Measurements from ENCODE around the gene INSIG1.

Gene INSIG1

GRCh38 chr7:155309021-155309338 lies 11.3 kb downstream of the INSIG1 start:
- Histone ChIP-seq H3K4ac (ENCODE audit: low read depth, low read length) (no peak overlapping the region), H4K5ac (ENCODE audit: low read length) (no peak overlapping the region), H4K8ac (ENCODE audit: low read depth, low read length) (no peak overlapping the region), H2BK15ac (replicated peaks; ENCODE audit: low read depth) (no peak overlapping the region), H3K79me2 (ENCODE audit: control insufficient read depth, insufficient read depth, low read length) (peaks cover 3% of the 10 kb centered on the region), H3K4me1 (ENCODE audit: control insufficient read depth, low read depth, low read length) (no peaks in the 10 kb centered on the region), H2BK5ac (ENCODE audit: low read length) (no peak overlapping the region), H3K27ac (ENCODE audit: low read depth, low read length) (no peak overlapping the region), H3K4me3 (ENCODE audit: low read length) (no peak overlapping the region), H3K36me3 (ENCODE audit: control insufficient read depth, insufficient read depth, low read length) (peaks cover 12% of the 10 kb centered on the region), H3K18ac (ENCODE audit: low read length) (no peak overlapping the region), H2BK120ac (ENCODE audit: low read depth, low read length) (no peak overlapping the region), H3K79me1 (ENCODE audit: low read length) (peaks cover 6% of the 10 kb centered on the region), H3K56ac (ENCODE audit: low read length) (no peak overlapping the region), H3K4me2 (ENCODE audit: low read length) (no peak overlapping the region), H3K27me3 (ENCODE audit: insufficient read depth, low read length, poor library complexity) (no peaks in the 10 kb centered on the region), H2AK5ac (ENCODE audit: low read length) (no peak overlapping the region), H3K23ac (ENCODE audit: low read length) (no peak overlapping the region), H3K9ac (ENCODE audit: low read length) (no peak overlapping the region)
- no peak for DNase-seq
- WGBS (ENCODE audit: extremely low coverage, insufficient coverage, low lambda C conversion rate) = no CpG with 5 or more reads among the region's 1 CpG

- Histone ChIP-seq H3K4me1 (ENCODE audit: control insufficient read depth, low read depth, low read length) (no peaks in the 10 kb centered on the region), H2AK5ac (ENCODE audit: low read length) (no peak overlapping the region), H3K56ac (ENCODE audit: low read length) (no peak overlapping the region), H3K27me3 (ENCODE audit: insufficient read depth, low read length, poor library complexity) (no peaks in the 10 kb centered on the region), H3K79me2 (ENCODE audit: control insufficient read depth, insufficient read depth, low read length) (peaks cover under 1% of the 10 kb centered on the region), H3K4me3 (ENCODE audit: low read length) (no peak overlapping the region), H2BK15ac (replicated peaks; ENCODE audit: low read depth) (no peak overlapping the region), H3K18ac (ENCODE audit: low read length) (no peak overlapping the region), H3K27ac (ENCODE audit: low read depth, low read length) (no peak overlapping the region), H3K9ac (ENCODE audit: low read length) (no peak overlapping the region), H3K23ac (ENCODE audit: low read length) (no peak overlapping the region), H4K8ac (ENCODE audit: low read depth, low read length) (no peak overlapping the region), H3K4me2 (ENCODE audit: low read length) (no peak overlapping the region), H4K5ac (ENCODE audit: low read length) (no peak overlapping the region), H2BK120ac (ENCODE audit: low read depth, low read length) (no peak overlapping the region), H3K4ac (ENCODE audit: low read depth, low read length) (no peak overlapping the region), H3K79me1 (ENCODE audit: low read length) (peaks cover 4% of the 10 kb centered on the region), H3K36me3 (ENCODE audit: control insufficient read depth, insufficient read depth, low read length) (peaks cover 12% of the 10 kb centered on the region), H2BK5ac (ENCODE audit: low read length) (no peak overlapping the region)
- DNase-seq = no peak
- no CpG with 5 or more reads among the region's 13 CpGs for WGBS (ENCODE audit: extremely low coverage, insufficient coverage, low lambda C conversion rate)
These were observed 12.9 kb downstream of the INSIG1 start for GRCh38 chr7:155310425-155311114.

GRCh38 chr7:155311826-155312537 lies 14.3 kb downstream of the INSIG1 start:
- Histone ChIP-seq H3K56ac (ENCODE audit: low read length) (no peak overlapping the region), H2BK5ac (ENCODE audit: low read length) (no peak overlapping the region), H4K5ac (ENCODE audit: low read length) (no peak overlapping the region), H2BK15ac (replicated peaks; ENCODE audit: low read depth) (no peak overlapping the region), H3K27me3 (ENCODE audit: insufficient read depth, low read length, poor library complexity) (no peaks in the 10 kb centered on the region), H2BK120ac (ENCODE audit: low read depth, low read length) (no peak overlapping the region), H3K79me1 (ENCODE audit: low read length) (no peaks in the 10 kb centered on the region), H3K4me2 (ENCODE audit: low read length) (no peak overlapping the region), H3K36me3 (ENCODE audit: control insufficient read depth, insufficient read depth, low read length) (peaks cover 9% of the 10 kb centered on the region), H3K4me1 (ENCODE audit: control insufficient read depth, low read depth, low read length) (no peaks in the 10 kb centered on the region), H3K4me3 (ENCODE audit: low read length) (no peak overlapping the region), H3K27ac (ENCODE audit: low read depth, low read length) (no peak overlapping the region), H3K4ac (ENCODE audit: low read depth, low read length) (no peak overlapping the region), H3K9ac (ENCODE audit: low read length) (no peak overlapping the region), H3K18ac (ENCODE audit: low read length) (no peak overlapping the region), H2AK5ac (ENCODE audit: low read length) (no peak overlapping the region), H4K8ac (ENCODE audit: low read depth, low read length) (no peak overlapping the region), H3K23ac (ENCODE audit: low read length) (no peak overlapping the region), H3K79me2 (ENCODE audit: control insufficient read depth, insufficient read depth, low read length) (no peaks in the 10 kb centered on the region)
- no peak for DNase-seq
- no CpG with 5 or more reads among the region's 8 CpGs for WGBS (ENCODE audit: extremely low coverage, insufficient coverage, low lambda C conversion rate)

- H3K23ac ChIP-seq (ENCODE audit: low read length) = no peak overlapping the region
- no peaks in the 10 kb centered on the region for H3K79me2 ChIP-seq (ENCODE audit: control insufficient read depth, insufficient read depth, low read length)
- H3K27me3 ChIP-seq (ENCODE audit: insufficient read depth, low read length, poor library complexity) = no peaks in the 10 kb centered on the region
- no CpG with 5 or more reads among the region's 7 CpGs for WGBS (ENCODE audit: extremely low coverage, insufficient coverage, low lambda C conversion rate)
- no peak overlapping the region for H4K5ac ChIP-seq (ENCODE audit: low read length)
- H3K56ac ChIP-seq (ENCODE audit: low read length) = no peak overlapping the region
- no peak overlapping the region for H3K27ac ChIP-seq (ENCODE audit: low read depth, low read length)
- H3K4me1 ChIP-seq (ENCODE audit: control insufficient read depth, low read depth, low read length) = no peaks in the 10 kb centered on the region
- H3K36me3 ChIP-seq (ENCODE audit: control insufficient read depth, insufficient read depth, low read length) = peaks cover 5% of the 10 kb centered on the region
- H3K4me3 ChIP-seq (ENCODE audit: low read length) = no peak overlapping the region
- no peak for DNase-seq
- H3K9ac ChIP-seq (ENCODE audit: low read length) = no peak overlapping the region
- no peak overlapping the region for H2BK15ac ChIP-seq (replicated peaks; ENCODE audit: low read depth)
- no peak overlapping the region for H2BK120ac ChIP-seq (ENCODE audit: low read depth, low read length)
- no peak overlapping the region for H3K4me2 ChIP-seq (ENCODE audit: low read length)
- H3K4ac ChIP-seq (ENCODE audit: low read depth, low read length) = no peak overlapping the region
- no peaks in the 10 kb centered on the region for H3K79me1 ChIP-seq (ENCODE audit: low read length)
- H2BK5ac ChIP-seq (ENCODE audit: low read length) = no peak overlapping the region
- H2AK5ac ChIP-seq (ENCODE audit: low read length) = no peak overlapping the region
- no peak overlapping the region for H4K8ac ChIP-seq (ENCODE audit: low read depth, low read length)
- H3K18ac ChIP-seq (ENCODE audit: low read length) = no peak overlapping the region
These were observed 15.0 kb downstream of the INSIG1 start for GRCh38 chr7:155312633-155313032.

GRCh38 chr7:155313096-155313495 lies 15.4 kb downstream of the INSIG1 start:
- Histone ChIP-seq H4K5ac (ENCODE audit: low read length) (no peak overlapping the region), H3K27me3 (ENCODE audit: insufficient read depth, low read length, poor library complexity) (no peaks in the 10 kb centered on the region), H3K4me1 (ENCODE audit: control insufficient read depth, low read depth, low read length) (no peaks in the 10 kb centered on the region), H3K9ac (ENCODE audit: low read length) (no peak overlapping the region), H4K8ac (ENCODE audit: low read depth, low read length) (no peak overlapping the region), H3K56ac (ENCODE audit: low read length) (no peak overlapping the region), H3K4me2 (ENCODE audit: low read length) (no peak overlapping the region), H3K36me3 (ENCODE audit: control insufficient read depth, insufficient read depth, low read length) (peaks cover 5% of the 10 kb centered on the region), H2BK120ac (ENCODE audit: low read depth, low read length) (no peak overlapping the region), H3K23ac (ENCODE audit: low read length) (no peak overlapping the region), H2BK15ac (replicated peaks; ENCODE audit: low read depth) (no peak overlapping the region), H3K79me1 (ENCODE audit: low read length) (no peaks in the 10 kb centered on the region), H3K4me3 (ENCODE audit: low read length) (no peak overlapping the region), H3K79me2 (ENCODE audit: control insufficient read depth, insufficient read depth, low read length) (no peaks in the 10 kb centered on the region), H2AK5ac (ENCODE audit: low read length) (no peak overlapping the region), H3K18ac (ENCODE audit: low read length) (no peak overlapping the region), H3K4ac (ENCODE audit: low read depth, low read length) (no peak overlapping the region), H2BK5ac (ENCODE audit: low read length) (no peak overlapping the region), H3K27ac (ENCODE audit: low read depth, low read length) (no peak overlapping the region)
- no CpG with 5 or more reads among the region's 8 CpGs for WGBS (ENCODE audit: extremely low coverage, insufficient coverage, low lambda C conversion rate)
- DNase-seq = no peak

Data from mesendoderm (in vitro differentiated cells).